Lower lobe of right lung (tissue), 2 donors: ENCODE measurements around the gene LAMA2. TPM values are rescaled to one million over a fixed set of nuclear protein-coding genes. Genes with fewer than 3 reads are reported as not detected.

ENCODE experiments used
- ATAC-seq, 2 donors: fragments of 200-7000 bp; cut with Tn5 transposase; one replicate each; pipeline ENCODE4 v1.9.1; 2020 to 2022; ENCODE audit warnings: mild to moderate bottlenecking in 2 of 2, moderate library complexity in 2 of 2
- DNase-seq: peaks from one replicate; pipeline ENCODE4 v3.0.0-alpha.2; 2020
- H3K27ac ChIP-seq: fragments of 200-600 bp; one replicate; pipeline ENCODE4 v1.8.0; 2022
- H3K27me3 ChIP-seq: fragments of 200-600 bp; one replicate; pipeline ENCODE4 v1.8.0; 2022; ENCODE audit warnings: low read depth
- H3K36me3 ChIP-seq: fragments of 200-600 bp; one replicate; pipeline ENCODE4 v1.8.0; 2022; ENCODE audit warnings: mild to moderate bottlenecking
- H3K4me1 ChIP-seq: fragments of 200-600 bp; one replicate; pipeline ENCODE4 v1.8.0; 2022
- H3K4me3 ChIP-seq: fragments of 200-600 bp; one replicate; pipeline ENCODE4 v1.8.0; 2022; ENCODE audit warnings: mild to moderate bottlenecking
- H3K9me3 ChIP-seq: fragments of 200-600 bp; one replicate; pipeline ENCODE4 v1.8.0; 2022
- intact Hi-C: fragments of 100-400 bp; cut with DNase I; formaldehyde crosslinking; loops from one replicate; pipeline ENCODE4 v1.11.0; 2022
- total RNA-seq: library from RNA; stranded (reverse); fragmentation: NEBNext Ultra II Directional; extraction: Animal tissue kit (Norgen Biotek cat#: 25700); gene quantifications from one replicate; pipeline ENCODE4 v1.2.1, GENCODE V29; 2021
- TF ChIP-seq, protein P1 (sequence below): fragments of 200-600 bp; IDR thresholded peaks from one replicate; pipeline ENCODE4 v1.8.0; 2022; ENCODE audit warnings: antibody characterized with exemption, mild to moderate bottlenecking
- donor health status: DM: no; HTN: yes; CAD: no; lungs with severe emphysema.

LAMA2 gene
- total RNA-seq, 1 donor from 2014 or later: 49.6 TPM

DNA sequence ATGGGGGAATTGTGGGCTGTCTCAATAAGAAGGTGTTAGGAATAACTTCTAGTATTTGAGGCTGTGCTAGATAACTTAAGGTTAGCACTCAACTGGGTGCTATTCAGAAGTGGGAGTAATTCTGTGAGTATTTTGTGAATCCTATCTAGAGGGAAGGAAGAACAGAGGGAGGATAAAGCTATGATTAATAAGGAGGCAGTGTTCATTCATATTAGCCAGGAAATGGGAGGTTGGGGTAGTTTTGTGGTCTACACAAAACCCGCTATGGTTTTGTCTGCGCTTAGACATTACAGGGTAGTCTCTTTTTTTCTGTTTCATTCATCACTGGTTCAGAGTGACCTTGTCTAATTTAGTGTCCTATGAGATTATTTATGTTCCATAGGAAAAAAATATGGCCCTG, 486.0 kb downstream of the LAMA2 start:
- Histone ChIP-seq H3K36me3 (no peaks in the 10 kb centered on the region), H3K4me3 (no peak overlapping the region), H3K27me3 (no peaks in the 10 kb centered on the region), H3K4me1 (peaks cover 12% of the 10 kb centered on the region), H3K9me3 (no peaks in the 10 kb centered on the region), H3K27ac (no peak overlapping the region)
- TF ChIP-seq, protein P1, sequence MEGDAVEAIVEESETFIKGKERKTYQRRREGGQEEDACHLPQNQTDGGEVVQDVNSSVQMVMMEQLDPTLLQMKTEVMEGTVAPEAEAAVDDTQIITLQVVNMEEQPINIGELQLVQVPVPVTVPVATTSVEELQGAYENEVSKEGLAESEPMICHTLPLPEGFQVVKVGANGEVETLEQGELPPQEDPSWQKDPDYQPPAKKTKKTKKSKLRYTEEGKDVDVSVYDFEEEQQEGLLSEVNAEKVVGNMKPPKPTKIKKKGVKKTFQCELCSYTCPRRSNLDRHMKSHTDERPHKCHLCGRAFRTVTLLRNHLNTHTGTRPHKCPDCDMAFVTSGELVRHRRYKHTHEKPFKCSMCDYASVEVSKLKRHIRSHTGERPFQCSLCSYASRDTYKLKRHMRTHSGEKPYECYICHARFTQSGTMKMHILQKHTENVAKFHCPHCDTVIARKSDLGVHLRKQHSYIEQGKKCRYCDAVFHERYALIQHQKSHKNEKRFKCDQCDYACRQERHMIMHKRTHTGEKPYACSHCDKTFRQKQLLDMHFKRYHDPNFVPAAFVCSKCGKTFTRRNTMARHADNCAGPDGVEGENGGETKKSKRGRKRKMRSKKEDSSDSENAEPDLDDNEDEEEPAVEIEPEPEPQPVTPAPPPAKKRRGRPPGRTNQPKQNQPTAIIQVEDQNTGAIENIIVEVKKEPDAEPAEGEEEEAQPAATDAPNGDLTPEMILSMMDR: no peak
- intact Hi-C loops: no loop called here
- DNase-seq (no peak), ATAC-seq (no peak)

DNA sequence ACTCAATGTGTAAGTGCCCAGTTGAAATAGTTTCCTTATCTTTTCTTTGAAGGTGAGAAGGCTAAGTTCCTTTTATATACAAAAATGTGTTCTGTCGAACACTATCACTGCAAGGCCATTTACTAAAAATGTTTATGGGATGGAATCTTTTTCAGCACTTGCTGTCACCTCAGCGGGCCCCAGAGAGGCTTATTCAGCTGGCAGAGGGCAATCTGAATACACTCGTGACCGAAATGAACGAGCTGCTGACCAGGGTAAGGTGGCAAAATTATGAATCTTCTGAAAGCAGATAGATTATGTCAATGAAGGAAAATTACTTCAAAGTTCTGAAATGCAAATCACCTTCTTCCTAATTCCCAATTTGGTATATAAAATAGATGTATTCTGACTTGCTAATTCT, 486.8 kb downstream of the LAMA2 start:
- H3K4me1 ChIP-seq: peaks cover 12% of the 10 kb centered on the region
- no peak overlapping the region for H3K27ac ChIP-seq
- H3K27me3 ChIP-seq: no peaks in the 10 kb centered on the region
- TF ChIP-seq, protein P1: no peak
- no peak for ATAC-seq
- H3K4me3 ChIP-seq: no peak overlapping the region
- no peaks in the 10 kb centered on the region for H3K9me3 ChIP-seq
- no peak for DNase-seq
- intact Hi-C loops: no loop called here
- H3K36me3 ChIP-seq: no peaks in the 10 kb centered on the region

DNA sequence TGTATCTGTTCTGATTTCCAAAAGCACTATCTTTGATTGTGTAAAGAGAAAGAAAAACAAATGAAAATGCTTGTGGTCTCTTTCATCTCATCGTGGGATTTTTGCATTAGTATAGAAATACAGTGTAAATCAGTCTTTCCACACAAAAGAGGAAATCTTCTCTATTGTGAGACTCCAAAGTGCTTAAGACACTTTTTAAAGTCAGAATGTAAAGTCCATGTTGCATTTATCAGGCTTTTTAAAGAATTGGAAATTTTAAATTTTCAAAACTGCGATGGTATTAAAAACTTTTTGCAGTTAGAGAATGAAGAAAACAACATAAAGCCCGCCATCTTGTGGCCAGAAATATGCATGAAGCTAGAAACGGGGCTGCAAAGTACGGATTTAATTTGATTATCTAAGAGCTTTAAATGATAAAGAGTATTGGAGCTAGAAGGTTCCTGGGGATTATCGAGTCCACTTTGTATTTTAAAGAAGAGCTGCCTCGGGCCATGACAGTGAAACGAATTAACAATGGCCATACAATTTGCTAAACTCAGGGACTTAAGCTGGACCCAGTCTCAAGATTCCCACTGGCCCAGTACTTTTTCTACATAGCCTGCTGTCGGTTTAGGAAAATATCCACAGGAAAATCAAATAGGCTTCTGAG, 487.5 kb downstream of the LAMA2 start:
- H3K27ac ChIP-seq: no peak overlapping the region
- TF ChIP-seq, protein P1: peak; percentile 68
- peaks cover 12% of the 10 kb centered on the region for H3K4me1 ChIP-seq
- H3K9me3 ChIP-seq: no peaks in the 10 kb centered on the region
- H3K27me3 ChIP-seq: no peaks in the 10 kb centered on the region
- DNase-seq (no peak), ATAC-seq (peak in 1 of 2 donors; percentile 60)
- H3K4me3 ChIP-seq: no peak overlapping the region
- intact Hi-C loops: no loop called here
- no peaks in the 10 kb centered on the region for H3K36me3 ChIP-seq

DNA sequence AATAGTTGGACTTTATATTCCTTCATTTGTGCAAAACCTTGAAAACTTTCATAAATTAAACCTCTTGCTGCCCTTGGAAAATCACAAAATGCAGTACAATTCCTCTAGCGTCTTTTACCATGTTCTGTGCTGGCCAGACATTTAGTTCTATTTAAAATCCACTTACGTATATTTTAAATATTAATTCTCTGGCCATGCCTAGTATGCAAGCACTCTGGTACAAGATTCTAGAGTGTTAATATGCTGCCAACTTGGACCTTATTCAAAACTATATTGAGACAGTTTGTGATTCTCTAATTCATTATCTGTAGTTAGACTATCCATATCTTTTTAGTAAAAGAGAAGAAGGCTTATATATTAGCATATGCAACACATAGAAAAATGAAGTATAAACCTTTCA, 498.9 kb downstream of the LAMA2 start:
- Histone ChIP-seq H3K36me3 (peaks cover 6% of the 10 kb centered on the region), H3K4me3 (no peak overlapping the region), H3K27me3 (no peaks in the 10 kb centered on the region), H3K4me1 (no peaks in the 10 kb centered on the region), H3K9me3 (no peaks in the 10 kb centered on the region), H3K27ac (no peak overlapping the region)
- ATAC-seq (no peak), DNase-seq (no peak)
- TF ChIP-seq, protein P1: no peak
- intact Hi-C loops: no loop called here

DNA sequence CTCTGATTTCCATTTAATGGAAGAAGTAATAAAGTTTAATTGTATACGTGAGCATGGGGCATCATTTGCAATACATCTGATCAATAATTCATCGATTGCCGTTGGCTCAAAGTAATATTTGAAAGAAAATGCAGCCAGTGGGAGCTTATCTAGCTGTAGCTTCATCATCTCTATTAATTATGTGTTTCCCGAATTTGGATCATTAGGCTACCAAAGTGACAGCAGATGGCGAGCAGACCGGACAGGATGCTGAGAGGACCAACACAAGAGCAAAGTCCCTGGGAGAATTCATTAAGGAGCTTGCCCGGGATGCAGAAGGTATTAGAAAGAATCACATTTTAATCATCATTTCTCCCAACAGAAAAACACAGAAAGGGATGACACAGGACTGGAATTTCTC, 500.0 kb downstream of the LAMA2 start:
- Histone ChIP-seq H3K27ac (no peak overlapping the region), H3K9me3 (no peaks in the 10 kb centered on the region), H3K4me3 (no peak overlapping the region), H3K36me3 (peaks cover 6% of the 10 kb centered on the region), H3K4me1 (no peaks in the 10 kb centered on the region), H3K27me3 (no peaks in the 10 kb centered on the region)
- DNase-seq: no peak
- TF ChIP-seq, protein P1: no peak
- intact Hi-C loops: no loop called here
- no peak for ATAC-seq
